ENCODE results near the gene OVCA2.
"Not testable (repeated sequence)": the region's sequence is repeated elsewhere in the genome, so short reads cannot be mapped to it uniquely, and the experiment has no call there.

OVCA2 gene

DNA sequence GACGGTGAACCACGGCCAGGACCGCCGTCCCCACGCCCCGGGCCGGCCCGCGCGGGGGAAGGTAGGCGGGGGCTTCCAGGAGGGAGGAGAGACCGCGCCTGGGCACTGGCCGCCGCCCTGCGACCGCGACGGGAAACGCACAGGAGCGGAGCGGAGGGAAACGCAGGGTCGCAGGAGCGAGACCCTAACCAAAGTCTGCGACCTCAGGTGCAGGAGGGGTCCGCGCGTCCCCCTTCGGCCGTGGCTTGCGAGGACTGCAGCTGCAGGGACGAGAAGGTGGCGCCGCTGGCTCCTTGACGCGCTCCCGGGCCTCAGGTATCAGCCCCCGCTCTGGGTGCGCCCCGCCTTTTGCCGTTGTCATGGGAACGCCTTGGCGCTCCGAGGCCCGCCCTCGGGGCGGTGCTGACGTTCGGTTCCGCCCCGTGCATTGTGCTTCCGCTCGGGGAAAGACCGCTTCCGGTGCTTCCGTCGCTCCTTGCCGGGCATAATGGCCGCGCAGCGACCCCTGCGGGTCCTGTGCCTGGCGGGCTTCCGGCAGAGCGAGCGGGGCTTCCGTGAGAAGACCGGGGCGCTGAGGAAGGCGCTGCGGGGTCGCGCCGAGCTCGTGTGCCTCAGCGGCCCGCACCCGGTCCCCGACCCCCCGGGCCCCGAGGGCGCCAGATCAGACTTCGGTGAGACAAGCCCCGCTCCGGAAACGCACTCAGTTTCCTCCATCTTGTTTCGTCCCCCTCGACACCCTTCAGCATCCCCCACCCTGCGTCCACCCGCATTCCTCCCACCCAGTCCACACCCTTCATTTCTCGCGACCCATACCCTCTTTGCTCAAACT lies at the start of gene OVCA2:
Gene OVCA2, plus strand, starts transcription at position 462 of the 829 bp plus-strand sequence. Its CDS starts 26 bp downstream, at position 488.
- DNase-seq, result peak; percentile 98

DNA sequence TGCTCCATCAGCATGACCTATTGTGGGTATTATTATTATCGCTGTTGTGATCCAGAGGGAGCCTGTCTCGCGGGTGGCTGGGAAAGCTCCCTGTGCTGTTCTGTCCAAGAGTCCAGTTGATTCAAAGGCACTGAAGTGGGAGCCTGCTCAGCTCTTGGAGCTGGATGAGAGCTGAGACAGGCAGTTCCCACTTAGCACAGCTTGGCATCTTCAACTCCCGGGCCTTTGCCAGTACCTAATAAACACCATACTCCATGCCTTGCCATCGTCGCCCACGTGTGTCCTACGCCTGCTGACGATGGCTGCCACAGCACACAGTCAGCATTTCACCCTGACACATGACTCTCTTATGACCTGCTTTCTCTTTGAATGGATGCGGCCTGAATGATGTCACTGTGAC lies 49.3 kb upstream of the OVCA2 start:
- DNase-seq, result no peak

DNA sequence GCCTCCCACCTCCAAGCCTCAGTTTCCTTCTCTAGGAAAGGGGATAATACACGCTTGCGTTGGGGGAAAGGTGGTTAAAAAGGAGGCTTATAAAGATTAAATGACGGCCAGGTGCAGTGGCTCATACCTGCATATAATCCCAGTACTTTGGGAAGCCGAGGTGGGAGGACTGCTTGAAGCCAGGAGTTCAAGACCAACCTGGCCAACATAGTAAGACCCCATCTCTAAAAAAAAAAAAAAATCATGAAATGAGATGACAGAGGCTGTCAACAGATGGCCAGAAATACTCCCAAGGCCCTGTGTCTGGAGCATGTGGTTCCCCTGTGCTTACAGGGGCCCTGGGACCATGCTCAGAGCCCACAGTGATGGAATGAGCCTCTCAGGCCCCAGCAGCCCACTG lies 47.1 kb upstream of the OVCA2 start:
- DNase-seq, result no peak

DNA sequence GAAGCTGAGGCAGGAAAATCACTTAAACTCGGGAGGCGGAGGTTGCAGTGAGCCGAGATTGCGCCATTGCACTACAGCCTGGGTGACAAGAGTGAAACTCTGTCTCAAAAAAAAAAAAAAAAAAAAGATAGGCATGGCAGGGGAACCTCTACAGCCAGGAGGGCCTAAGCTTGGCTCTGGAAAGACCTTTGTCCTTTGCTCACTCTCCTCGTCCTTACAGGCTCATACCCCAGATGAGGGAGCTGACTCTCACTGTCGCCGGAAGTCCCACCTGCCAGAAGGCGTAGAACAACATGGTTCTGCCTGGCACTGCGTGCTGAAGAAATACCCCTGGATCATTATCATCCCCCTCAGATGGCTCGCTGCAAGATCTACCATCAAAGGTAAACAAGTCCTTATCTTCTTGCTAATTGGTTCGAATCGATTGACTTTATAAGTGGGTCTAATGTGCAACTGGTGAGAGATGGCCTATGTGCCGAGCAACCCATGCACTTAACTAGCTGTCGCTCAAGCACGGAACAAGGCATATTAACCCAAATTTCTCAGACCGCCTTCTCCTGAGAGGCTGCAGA lies 46.4 kb upstream of the OVCA2 start:
- no peak for DNase-seq

DNA sequence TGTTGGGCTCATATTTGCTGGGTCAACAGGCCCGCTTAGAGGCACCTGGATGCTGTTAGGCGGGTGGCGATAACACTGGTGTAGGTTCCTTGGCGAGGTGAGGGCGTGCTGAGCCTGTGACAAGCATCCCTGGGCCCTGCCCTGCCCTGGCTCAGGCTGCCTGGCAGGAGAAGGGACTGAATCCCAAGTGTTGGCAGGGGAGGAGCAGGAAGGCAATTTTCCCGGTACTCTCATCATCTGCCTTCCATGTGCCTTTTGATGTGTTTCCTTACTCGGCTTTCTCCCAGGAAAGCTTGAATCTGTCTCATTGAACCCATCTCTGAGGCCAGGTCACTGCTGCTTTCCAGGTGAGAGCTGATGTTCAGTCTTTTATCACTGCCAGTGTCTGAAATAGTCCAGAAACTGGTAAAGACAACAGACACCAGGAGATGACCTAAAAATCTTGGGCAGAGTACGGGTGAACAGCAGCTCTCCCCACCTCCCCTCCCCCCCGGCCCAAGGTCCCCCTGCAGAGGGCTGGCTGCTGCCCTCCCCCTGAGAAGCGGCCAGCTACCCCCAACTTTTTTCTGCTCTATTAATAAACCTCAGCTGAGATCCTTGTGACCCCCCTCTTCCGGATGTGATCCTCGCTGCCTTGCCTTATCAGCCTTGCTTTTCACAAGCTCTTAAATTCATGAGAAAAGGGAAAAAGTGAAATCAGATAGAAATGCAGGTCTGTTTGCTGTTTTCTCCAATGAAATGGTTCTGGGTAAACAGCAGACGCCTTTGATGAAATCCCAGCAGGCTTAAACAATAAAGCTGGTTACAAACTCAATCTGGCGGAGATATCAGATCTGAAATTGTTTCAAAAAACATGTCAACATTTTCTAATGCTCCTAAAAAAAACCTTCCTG lies 45.7 kb upstream of the OVCA2 start:
- no peak for DNase-seq

DNA sequence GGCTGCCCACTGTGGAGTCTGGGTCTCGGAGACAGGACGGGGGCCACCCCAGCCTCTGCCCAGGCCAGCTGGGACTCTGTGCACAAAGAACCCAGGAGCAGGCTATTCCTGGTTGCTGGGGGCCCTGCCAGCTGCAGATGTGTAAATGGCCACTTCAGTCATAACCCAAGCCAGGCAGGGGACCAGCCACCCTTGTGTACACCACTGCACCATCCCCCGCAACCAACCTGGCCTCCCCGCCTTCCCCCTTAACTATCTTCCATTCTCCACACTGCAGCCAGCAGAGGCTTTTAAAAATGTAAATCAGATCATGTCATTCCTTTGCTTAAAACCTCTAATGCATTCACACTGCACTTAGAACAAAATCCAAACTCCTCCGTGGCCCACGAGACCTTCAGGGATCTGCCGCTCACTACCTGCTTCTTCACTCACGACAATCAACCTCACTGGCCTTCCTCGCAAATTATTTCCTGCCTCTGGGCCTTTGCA lies 45.0 kb upstream of the OVCA2 start:
- no peak for DNase-seq

DNA sequence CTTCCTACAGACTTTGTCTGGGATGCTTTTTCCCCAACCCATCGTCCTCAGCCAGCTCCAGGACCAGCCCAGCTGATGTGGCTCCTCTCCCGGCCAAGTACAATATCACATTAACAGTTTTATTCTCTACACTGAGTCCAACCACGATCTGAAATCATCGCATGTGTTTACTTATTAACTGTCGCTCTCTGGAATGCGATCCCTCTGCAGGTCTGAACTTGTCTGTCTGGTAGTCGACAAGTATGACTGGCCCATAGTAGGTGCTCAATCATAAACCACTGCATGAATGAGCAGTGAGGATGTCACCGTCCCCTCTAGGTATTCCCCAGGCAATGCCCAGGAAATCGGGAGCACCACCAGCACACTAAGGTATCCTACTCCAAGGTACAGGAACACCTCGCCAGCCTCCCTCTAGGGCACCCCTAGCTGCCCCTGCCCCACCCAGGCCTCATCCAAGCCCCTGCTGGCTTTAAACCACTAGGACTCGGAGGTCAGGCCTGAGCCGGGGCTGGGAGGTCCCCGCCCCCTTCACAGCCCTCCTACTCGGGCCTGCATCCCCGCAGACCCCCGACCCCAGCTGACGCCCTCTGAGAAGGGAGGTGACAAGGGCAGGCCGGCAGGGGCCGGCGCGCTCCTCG lies 44.4 kb upstream of the OVCA2 start:
- no peak for DNase-seq

DNA sequence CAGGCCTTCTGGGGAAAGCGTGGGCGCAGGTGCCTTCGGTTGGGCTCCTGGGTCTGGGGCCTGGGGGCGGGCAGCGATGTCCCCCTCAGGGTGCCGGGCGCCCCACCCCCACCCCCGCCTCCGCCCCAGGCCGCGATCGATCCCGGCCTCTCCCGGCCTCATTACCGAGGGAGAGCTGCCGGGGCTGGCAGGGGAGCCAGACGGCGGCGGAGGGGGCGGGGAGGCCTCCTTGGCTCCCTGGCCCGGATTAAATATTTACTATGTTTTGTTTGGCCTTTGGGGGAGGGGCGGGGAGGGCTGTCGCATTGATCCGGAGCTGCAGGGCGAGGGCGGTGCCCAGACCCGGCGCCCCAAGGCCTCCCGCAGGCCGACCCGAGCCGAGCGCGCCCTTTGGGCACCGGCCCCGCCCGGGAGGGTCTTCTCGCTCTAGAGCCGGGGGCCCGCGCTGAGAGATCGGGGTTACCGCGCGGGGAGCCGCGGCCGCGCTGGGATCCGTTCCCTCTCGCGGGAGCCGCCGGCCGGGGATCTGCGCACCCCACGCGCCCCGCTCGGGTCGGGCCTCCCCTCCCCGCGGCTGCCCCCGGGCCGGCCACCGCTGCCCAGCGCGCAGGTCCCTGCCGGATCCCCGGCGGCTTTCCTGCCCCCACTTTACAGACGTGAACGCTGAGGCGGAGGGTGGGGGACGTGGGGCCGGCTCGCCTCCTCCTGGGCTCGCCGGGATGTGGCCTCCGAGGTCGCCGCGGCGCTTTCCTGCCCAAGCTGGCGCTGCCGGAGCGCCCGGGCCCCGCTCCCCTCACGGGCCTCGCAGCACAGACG lies 43.7 kb upstream of the OVCA2 start:
- no peak for DNase-seq

DNA sequence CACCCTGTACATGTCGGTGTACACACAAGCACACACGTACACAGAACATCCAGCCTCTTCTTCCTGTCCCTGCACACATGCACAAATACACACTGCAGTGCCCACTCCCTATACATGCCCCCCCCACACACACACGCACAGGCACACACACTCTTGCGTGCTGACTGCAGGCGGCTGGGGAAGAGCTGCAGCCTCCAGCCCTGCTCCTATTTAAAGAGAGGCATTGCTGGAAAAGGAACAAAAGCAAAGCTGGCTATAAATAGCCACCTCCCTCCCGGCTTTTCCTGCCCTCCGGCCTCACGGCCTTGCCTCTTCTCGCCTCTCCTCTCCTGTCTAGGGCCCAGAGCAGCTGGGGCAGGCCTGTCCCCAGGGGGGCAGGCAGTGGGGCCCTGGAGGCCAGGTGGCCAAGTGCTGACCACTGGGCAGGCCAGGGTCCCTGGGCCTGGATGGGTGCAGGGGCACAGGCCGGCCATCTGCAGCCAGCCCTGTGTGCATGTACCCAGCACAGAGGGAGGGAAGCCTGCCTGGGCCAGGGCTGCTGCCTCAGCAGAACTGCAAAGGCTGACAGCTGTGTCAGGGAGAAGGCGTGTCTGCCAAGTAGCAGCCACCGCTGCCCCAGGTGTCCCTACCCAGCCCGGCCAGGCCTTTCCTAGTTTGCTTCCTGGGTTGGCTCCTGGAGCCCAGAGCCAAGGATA lies 42.1 kb upstream of the OVCA2 start:
- DNase-seq, result no peak

DNA sequence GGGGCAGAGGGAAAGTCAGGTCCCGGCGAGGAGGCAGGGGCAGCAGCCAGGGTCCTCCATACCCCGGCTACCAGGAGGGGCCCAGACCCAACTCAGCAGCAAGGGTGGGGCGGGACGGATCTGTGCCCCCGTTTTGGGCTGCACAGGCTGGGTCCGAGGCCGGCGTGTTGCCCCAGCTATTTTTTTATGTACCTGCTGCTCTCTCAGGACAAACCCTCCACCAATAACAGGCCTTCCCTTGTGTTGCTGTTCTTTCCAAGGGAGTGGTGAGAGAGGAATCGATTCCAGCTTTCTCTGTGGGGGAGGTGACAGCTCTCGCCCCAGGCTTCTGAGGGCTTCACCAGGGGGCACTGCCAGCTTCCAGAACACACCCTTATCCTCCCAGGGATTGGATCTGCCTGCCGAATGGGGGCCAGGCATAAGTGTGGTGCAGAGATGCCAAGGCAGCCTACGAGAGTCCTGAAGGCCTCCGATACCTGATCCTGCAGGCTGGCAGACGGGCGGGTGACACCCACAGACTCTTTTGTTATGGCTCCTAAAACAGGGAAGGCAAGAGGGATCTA lies 39.0 kb upstream of the OVCA2 start:
- DNase-seq, result no peak

DNA sequence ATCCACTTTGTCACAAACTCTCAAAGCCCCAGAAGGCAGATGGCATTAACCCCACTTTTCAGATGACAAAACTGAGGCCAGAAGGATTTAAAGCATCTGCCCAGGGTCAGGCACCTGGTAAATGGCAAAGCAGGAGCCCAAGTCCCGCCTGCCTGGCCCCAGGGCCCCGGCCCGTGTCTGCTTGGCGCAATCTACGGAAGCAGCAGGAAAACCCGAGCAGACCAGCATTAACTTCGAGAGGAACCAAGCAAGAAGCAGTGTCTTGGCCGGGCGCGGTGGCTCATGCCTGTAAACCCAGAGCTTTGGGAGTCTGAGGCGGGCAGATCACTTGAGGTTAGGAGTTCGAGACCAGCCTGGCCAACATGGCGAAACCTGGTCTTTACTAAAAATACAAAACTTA lies 38.3 kb upstream of the OVCA2 start:
- no peak for DNase-seq

DNA sequence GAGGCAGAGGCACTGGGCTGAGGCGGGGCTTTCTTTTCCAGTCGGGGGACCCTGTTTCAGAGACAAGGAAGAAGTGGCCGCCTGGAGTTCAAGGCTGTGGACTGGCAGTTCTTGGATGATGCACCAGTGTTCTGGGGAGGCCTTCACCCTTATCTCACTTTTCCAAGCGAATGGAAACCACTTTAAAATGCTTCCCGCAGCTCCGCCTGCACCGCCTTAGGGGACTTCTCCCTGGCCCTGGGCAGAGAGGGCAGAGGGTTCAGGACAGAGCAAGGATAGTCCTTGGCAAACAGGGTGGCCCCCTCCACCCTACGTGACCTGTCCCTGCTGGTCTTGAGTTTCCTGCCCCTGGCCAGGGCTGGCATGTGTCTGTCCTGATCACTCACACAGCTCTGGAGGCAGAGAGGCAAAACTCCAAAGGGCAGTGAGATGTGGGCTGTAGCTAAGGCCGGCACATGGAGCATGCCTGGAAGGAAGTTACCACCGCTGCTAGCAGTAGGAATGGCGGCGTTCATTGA lies 37.3 kb upstream of the OVCA2 start:
- no peak for DNase-seq

DNA sequence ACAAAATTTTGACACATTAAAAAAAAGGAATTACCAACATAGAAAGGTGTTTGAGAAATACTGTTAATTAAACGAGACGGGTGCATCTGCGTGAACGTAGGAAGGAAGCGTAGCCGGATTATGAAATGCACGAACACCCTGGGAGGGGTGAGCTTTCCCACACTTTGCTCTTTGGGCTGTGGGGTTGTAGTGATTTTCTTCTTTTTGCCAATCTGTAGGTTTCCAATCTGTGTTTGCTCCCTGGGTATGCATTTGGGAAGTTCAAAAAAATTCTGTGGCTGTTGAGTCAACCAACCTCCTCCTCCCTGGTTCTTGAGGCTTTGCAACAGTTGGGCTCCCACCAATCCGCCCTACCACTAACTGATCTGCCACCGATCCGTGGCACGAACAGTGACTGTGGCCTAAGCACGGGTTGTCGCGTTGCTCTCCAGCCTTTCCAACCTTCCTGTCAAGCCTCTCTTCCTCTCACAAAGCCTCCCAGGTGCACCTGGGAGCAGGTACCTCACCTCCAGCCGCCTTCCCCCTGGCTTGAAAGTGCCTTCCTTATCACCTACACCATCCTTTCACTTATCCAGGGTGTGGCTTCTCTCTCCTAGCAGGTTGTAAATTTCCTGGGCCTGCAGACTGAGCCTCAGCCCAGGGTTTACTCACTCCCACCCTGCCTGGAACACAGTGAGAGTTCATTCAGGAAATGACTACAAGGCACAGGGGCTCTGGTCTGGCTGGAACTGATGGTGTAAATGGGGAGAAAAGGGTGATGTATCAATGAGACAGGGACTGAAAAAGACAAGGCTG lies 33.3 kb upstream of the OVCA2 start:
- no peak for DNase-seq

DNA sequence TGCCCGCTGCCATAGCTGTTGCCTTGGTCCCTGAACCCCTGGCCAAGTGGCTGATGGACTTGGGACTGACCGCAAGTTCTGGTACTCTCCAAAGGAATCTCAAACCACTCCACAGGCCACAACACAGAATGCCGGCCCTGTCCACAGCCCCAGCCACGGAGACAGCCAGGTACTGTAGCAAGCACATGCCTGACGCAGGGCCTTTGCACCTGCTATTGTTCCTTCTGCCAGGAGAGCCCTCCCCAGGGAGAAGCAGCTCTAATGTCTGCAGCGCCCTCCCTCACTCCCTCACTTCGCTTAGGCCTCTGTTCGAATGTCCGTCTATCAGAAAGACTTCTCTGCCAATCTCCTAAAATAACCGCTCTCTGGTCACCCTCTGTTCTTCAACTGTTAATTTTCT lies 32.1 kb upstream of the OVCA2 start:
- no peak for DNase-seq

DNA sequence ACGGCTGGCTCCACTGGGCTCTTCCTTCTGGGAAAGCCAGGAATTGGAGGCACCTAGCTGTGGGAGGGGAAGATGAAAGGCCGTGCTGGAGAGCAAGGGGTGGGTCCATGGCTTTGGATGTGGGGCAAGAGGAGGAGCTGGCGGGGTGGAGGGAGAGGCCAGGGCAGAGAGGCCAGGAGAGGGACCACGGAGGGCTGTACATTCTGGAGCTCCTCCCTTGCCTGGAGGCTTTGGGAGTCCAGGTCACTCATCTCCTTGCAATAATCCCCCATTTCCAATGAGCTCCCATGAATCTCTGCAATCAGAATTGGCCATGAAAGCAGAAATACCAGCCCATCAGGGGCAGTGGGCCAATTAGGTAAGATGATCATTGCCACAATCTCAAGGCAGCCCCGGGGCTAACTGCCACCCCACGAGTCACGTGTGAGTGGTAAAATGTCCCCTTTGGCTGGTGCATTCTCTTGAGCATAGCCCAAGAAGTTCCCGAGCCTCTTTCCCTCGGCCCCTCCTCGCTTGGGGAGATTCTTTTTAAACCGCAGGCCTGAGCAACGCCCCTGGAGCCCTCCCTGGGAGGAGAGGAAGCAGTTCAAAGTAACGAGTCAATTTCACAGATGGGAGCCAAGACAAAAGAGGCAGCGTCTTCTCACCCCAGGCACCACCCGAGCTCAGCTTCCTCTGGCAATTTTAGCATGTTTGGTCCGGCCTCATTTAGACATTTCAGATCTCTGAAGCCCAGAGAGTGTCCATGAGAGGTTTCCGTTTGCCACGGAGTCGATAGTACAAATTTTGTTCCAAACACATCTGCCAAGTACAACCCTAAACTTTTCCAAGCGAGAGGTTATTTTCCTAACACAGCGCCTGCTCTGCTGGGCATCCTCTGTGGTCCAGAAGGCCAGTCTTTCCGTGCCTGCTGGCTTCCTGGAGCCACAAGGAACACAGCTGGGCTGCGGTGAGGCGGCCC lies 30.1 kb upstream of the OVCA2 start:
- DNase-seq, result no peak

DNA sequence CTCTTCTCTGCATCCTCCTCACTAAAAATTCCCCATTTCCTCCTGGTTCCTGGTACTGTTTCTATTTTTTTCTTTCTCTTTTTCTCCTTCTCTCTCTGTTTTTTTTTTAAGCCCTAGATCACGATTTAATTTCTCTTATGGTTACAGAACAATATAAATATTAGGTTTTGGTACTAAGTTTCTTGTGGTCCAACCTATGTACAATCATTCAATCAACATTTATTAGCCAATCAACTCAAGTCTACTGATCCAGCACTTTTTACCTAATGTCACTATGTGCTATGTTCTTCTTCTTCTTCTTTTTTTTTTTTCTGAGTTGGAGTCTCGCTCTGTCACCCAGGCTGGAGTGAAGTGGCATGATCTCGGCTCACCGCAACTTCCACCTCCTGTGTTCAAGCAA lies 29.3 kb upstream of the OVCA2 start:
- DNase-seq, result no peak

DNA sequence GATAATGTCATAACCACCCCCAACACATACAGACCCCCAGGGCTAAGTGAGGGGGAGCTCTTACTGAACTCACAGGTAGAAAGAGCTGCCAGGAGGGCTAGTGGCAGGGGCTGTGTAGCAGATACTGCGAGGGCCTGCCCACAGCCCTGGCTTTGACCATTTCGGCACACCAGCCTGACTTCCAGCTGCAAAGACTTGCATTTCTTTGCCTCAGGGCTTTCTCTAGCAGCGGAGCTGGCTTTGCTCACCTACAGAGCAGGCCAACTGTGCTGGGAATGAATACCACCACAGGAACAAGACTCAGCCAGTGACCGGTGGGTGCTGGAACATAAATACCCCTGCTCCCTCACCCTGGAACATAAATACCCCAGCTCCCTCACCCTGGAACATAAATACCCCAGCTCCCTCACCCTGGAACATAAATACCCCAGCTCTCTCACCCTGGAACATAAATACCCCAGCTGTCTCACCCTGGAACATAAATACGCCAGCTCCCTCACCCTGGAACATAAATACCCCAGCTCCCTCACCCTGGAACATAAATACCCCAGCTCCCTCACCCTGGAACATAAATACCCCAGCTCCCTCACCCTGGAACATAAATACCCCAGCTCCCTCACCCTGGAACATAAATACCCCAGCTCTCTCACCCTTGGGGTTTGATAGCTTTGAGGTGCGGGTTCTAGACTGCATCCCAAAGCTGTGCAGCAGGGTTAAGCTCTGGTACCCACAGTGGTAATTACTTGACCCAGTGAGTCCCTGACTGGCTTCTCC lies 28.4 kb upstream of the OVCA2 start:
- DNase-seq, result not testable (repeated sequence)

DNA sequence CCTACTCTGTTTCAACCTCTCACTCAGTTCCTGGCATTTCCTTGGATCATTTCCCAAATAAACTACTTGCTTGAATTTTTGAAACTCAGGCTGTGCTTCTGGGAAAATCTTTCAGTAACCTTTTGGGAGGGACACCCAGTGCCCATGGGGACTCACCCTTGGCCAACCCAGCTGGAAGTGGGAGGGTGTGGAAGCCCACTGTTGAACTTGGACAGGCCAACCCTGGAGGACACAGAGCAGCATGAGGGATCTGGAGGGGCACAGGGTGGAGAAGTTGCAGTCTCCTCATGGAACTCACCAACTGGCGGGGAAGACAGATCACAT lies 27.9 kb upstream of the OVCA2 start:
- no peak for DNase-seq
